Small intestine (tissue), 7 donors: ENCODE data around the gene ERICH6. TPM values are rescaled to one million over a fixed set of nuclear protein-coding genes. Genes with fewer than 3 reads are reported as not detected.

Experiments used
- DNase-seq, 2 donors: peaks; one replicate each; pipeline versions ENCODE4 v3.0.0 to v3.0.0-alpha.2; 2013
- FAIRE-seq: peaks from 2 replicates; lab custom pipeline; 2012; peaks lifted over from hg19 to GRCh38; lab: Jason Lieb, UNC
- H3K27ac ChIP-seq, 3 donors: one replicate each; pipeline ENCODE4 v1.5.1; 2013; ENCODE audit warnings: low read length in 2 of 3, mild to moderate bottlenecking in 2 of 3, control low read depth in 1 of 3, inconsistent platforms in 1 of 3, low read depth in 1 of 3, moderate library complexity in 1 of 3
- H3K27me3 ChIP-seq, 3 donors: one replicate each; pipeline ENCODE4 v1.6.1; 2013; ENCODE audit warnings: low read length in 3 of 3, inconsistent platforms in 1 of 3; ENCODE audit not compliant: control insufficient read depth in 3 of 3, insufficient read depth in 3 of 3
- H3K36me3 ChIP-seq, 3 donors: one replicate each; pipeline ENCODE4 v1.6.1; 2013; ENCODE audit warnings: low read length in 3 of 3, inconsistent platforms in 1 of 3, low read depth in 1 of 3, mild to moderate bottlenecking in 1 of 3, moderate library complexity in 1 of 3; ENCODE audit not compliant: control insufficient read depth in 3 of 3, insufficient read depth in 2 of 3
- H3K4me1 ChIP-seq, 3 donors: one replicate each; pipeline ENCODE4 v1.6.1; 2013; ENCODE audit warnings: low read length in 2 of 3, inconsistent platforms in 1 of 3, low read depth in 1 of 3, mild to moderate bottlenecking in 1 of 3, moderate library complexity in 1 of 3; ENCODE audit not compliant: control insufficient read depth in 3 of 3, insufficient read depth in 2 of 3
- H3K4me3 ChIP-seq, 3 donors: one replicate each; pipeline ENCODE4 v1.5.1; 2013; ENCODE audit warnings: low read length in 3 of 3, control low read depth in 1 of 3, inconsistent platforms in 1 of 3, low read depth in 1 of 3, mild to moderate bottlenecking in 1 of 3, moderate library complexity in 1 of 3
- H3K9me3 ChIP-seq, 2 donors: one replicate each; pipeline ENCODE4 v1.6.1; 2013; ENCODE audit warnings: low read depth in 1 of 2, low read length in 1 of 2; ENCODE audit not compliant: control insufficient read depth in 2 of 2, insufficient read depth in 1 of 2
- WGBS, 3 donors: extraction: QIAGEN DNeasy Blood & Tissue Kit; methylation state at CpG; one replicate each; pipeline ENCODE4 v1.1.7; 2013; 5-methylcytosine and 5-hydroxymethylcytosine counted together
- polyA plus RNA-seq, 4 donors: library from polyadenylated mRNA; stranded (reverse) in 3 of 4; unstranded in 1 of 4; fragments of 200-250 nt in 3 of 4; fragments of 120-200 nt in 1 of 4; gene quantifications; one replicate each; pipeline versions ENCODE4 v1.2.1 to v1.2.3, GENCODE V29; 2013
- donor health status: healthy with polysubstance abuse.
- donor health status: control.
- donor health status: control.
- donor health status: Bipolar disorder and iron deficiency.
- donor health status: healthy.

Gene ERICH6
- polyA plus RNA-seq, 4 donors = 0.04 TPM; not detected in 3

DNA sequence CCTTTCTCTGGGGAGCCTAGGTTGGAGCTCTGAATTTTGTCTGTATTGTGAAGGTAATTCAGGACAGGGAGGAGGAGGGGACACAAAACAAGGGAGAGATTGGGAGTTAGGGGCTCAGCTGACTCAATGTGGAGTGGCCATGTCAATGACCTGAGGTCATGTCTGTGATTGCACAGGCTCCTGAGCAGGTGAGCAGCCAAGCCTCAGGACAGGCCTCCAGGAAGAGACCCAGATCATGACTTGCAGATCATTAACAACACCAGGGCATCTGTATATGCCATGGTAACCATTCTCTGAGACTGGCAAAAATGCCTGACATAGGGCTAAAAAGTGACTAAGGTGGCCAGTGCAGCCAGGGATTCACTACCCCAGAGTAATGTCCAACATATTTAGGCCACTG, 20.9 kb downstream of the ERICH6 start:
- Histone ChIP-seq H3K9me3 (no peaks in the 10 kb centered on the region), H3K27me3 (no peaks in the 10 kb centered on the region), H3K4me3 (no peak overlapping the region), H3K27ac (no peak overlapping the region), H3K36me3 (no peaks in the 10 kb centered on the region), H3K4me1 (no peaks in the 10 kb centered on the region)
- DNase-seq (no peak), FAIRE-seq (no peak)

DNA sequence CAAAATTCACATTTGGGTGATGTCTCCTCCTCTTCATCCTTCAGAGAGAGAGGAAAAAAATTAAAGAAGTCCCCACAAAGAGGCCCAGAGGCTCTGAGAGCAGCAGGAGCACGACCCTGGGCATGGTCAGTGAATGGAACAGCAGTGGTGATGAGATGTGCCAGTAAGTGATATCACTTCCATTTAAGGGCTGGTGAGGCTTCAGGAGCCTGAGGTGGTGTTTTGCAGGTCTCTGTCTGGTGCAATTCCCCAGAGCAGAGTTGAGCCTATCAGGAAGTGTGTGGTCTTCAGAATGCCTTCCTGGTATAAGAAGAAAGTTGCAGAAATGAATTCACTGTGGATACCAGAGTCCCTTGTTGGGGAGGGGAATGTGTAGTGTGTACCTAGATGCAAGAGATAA, 21.4 kb downstream of the ERICH6 start:
- Histone ChIP-seq H3K4me1 (no peaks in the 10 kb centered on the region), H3K4me3 (no peak overlapping the region), H3K27me3 (no peaks in the 10 kb centered on the region), H3K9me3 (no peaks in the 10 kb centered on the region), H3K27ac (no peak overlapping the region), H3K36me3 (no peaks in the 10 kb centered on the region)
- WGBS, 3 donors = 48 to 59% (median 52%) methylated on average over 1 of the region's 1 CpG
- DNase-seq (no peak), FAIRE-seq (no peak)

DNA sequence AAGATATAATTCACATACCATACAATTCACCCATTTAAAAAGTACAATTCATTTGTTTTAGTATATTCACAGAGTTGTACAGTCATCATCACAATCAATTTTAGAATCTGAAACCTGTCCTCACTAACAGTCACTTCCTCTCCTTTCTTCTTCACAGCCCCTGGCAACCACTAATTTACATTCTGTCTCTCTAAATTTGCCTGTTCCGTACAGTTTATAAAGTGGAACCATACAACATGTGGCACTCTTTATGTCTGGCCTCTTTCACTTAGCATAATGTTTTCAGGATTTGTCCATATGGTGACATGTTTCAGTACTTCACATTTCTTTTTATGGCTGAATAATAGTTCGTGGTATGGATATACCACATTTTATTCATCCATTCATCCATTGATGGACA, 22.7 kb downstream of the ERICH6 start:
- Histone ChIP-seq H3K4me1 (no peaks in the 10 kb centered on the region), H3K4me3 (no peak overlapping the region), H3K36me3 (no peaks in the 10 kb centered on the region), H3K9me3 (peaks cover 0 to 8% of the 10 kb centered on the region in 2 donors), H3K27ac (no peak overlapping the region), H3K27me3 (no peaks in the 10 kb centered on the region)
- no peak for FAIRE-seq
- DNase-seq = no peak
- 54 to 78% (median 67%) methylated on average over 2 of the region's 2 CpGs for WGBS, 3 donors

DNA sequence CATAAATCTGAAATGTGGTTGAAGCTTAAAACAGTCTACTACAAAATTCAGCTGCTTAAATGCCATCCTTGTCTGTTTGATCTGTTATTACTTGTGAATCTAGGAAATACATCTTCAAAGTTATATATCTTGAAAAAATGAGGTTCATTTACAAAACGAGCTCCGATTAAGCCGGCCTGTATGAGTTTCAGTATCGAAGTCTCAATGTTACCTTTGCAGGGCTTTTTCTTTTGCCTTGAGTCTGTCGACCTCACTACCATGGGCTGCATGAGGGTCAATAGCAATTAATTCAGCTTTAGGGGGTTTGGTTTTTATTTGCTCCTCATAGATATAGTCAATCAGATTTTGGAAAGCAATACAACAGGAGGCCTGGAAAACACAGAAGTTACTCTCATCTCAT, 23.2 kb downstream of the ERICH6 start:
- Histone ChIP-seq H3K4me3 (no peak overlapping the region), H3K4me1 (no peaks in the 10 kb centered on the region), H3K27me3 (no peaks in the 10 kb centered on the region), H3K36me3 (no peaks in the 10 kb centered on the region), H3K27ac (no peak overlapping the region), H3K9me3 (peaks cover 0 to 8% of the 10 kb centered on the region in 2 donors)
- DNase-seq (no peak), FAIRE-seq (no peak)
- 82 to 91% (median 86%) methylated on average over 5 of the region's 5 CpGs for whole genome bisulfite sequencing, 3 donors

DNA sequence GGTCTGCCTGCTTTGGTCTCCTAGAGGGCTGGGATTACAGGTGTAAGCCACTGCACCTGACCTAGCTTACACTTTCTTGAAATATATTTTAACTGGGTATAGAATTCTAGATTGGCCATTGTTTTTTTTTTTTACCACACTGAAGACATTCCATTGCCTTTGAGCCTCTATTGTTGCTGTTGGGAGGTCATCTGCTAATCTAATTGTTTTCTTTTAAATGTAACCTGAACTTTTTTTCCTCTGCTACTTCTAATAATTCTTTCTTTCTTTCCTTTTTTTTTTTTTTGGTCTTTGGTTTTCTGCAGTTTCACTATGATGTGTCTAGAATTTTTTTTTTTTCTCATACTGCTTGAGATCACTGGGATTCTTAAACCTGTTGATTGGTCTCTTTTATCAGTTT, 28.1 kb downstream of the ERICH6 start:
- Histone ChIP-seq H3K36me3 (no peaks in the 10 kb centered on the region), H3K27me3 (no peaks in the 10 kb centered on the region), H3K9me3 (peaks cover 0 to 13% of the 10 kb centered on the region in 2 donors), H3K4me3 (no peak overlapping the region), H3K4me1 (no peaks in the 10 kb centered on the region), H3K27ac (no peak overlapping the region)
- FAIRE-seq = no peak
- DNase-seq = no peak

DNA sequence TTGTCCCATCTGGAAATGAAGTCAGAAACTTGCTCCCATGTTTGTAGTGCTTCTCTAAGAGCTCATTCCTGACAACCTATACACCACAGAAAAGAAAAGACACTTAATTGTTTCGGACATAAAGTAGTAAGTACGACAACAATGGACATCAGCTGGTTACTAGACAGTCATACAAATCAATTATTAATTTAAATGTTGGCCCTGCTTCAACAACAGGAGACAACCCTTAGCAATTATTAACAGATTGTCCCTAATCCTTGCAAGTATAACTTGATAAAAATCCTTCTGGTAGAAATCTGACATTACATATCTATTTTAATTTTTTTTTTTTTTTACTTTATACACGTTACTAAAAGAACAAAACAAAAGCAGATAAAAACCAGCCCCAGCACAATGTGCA, 29.8 kb downstream of the ERICH6 start:
- whole genome bisulfite sequencing, 3 donors = 17 to 64% (median 36%) methylated on average over 3 of the region's 3 CpGs
- Histone ChIP-seq H3K9me3 (peaks cover 0 to 13% of the 10 kb centered on the region in 2 donors), H3K4me1 (no peaks in the 10 kb centered on the region), H3K27me3 (no peaks in the 10 kb centered on the region), H3K27ac (no peak overlapping the region), H3K4me3 (no peak overlapping the region), H3K36me3 (no peaks in the 10 kb centered on the region)
- peak in 1 of 2 donors; percentile 57 for DNase-seq
- FAIRE-seq = no peak

DNA sequence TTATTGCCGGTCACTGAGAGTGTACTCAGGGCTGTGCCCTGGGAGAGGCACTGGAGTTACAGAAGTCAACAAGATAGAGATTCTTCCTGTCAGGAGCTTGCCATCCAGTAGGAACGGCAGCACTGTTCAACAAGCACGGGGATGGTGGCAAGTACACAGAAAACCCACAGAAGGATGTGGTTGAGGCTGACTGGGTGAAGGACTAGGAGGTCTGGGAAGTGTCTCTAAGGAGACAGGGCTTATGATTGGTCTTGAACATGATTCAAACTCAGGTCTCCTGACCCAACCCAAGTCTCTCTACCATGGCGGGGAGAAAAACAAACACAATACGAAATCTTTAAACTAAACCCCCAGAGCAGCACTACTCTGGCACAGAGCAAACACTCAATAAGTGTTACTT, 37.6 kb downstream of the ERICH6 start:
- Histone ChIP-seq H3K9me3 (no peaks in the 10 kb centered on the region), H3K27me3 (peaks cover 0 to 4% (median 2%) of the 10 kb centered on the region in 3 donors), H3K36me3 (no peaks in the 10 kb centered on the region), H3K27ac (no peak overlapping the region), H3K4me3 (no peak overlapping the region), H3K4me1 (no peaks in the 10 kb centered on the region)
- FAIRE-seq (no peak), DNase-seq (peak in 1 of 2 donors; percentile 39)
- 61 to 76% (median 75%) methylated on average over 5 of the region's 5 CpGs for WGBS, 3 donors

DNA sequence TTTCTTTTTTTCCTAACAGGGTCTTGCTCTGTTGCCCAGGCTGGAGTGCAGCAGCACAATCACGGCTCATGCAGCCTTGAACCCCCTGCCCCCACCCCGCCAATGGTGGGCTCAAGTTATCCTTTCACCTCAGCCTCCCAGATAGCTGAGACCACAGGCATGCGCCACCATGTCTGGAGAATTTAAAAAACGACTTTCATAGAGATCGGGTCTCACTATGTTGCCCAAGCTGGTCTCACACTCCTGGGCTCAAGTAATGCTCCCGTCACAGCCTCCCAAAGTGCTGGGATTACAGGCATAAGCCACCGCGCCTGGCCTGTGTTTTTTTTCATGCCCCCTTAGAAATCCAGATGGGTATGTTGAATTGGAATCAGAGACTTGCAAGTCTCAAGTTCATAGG, 40.3 kb downstream of the ERICH6 start:
- H3K27ac ChIP-seq = no peak overlapping the region
- H3K36me3 ChIP-seq = no peaks in the 10 kb centered on the region
- no peaks in the 10 kb centered on the region for H3K9me3 ChIP-seq
- FAIRE-seq = no peak
- no peak overlapping the region for H3K4me3 ChIP-seq
- 87 to 91% (median 90%) methylated on average over 8 of the region's 8 CpGs for WGBS, 3 donors
- DNase-seq = no peak
- peaks cover 0 to 4% (median 2%) of the 10 kb centered on the region in 3 donors for H3K27me3 ChIP-seq
- H3K4me1 ChIP-seq = no peaks in the 10 kb centered on the region

DNA sequence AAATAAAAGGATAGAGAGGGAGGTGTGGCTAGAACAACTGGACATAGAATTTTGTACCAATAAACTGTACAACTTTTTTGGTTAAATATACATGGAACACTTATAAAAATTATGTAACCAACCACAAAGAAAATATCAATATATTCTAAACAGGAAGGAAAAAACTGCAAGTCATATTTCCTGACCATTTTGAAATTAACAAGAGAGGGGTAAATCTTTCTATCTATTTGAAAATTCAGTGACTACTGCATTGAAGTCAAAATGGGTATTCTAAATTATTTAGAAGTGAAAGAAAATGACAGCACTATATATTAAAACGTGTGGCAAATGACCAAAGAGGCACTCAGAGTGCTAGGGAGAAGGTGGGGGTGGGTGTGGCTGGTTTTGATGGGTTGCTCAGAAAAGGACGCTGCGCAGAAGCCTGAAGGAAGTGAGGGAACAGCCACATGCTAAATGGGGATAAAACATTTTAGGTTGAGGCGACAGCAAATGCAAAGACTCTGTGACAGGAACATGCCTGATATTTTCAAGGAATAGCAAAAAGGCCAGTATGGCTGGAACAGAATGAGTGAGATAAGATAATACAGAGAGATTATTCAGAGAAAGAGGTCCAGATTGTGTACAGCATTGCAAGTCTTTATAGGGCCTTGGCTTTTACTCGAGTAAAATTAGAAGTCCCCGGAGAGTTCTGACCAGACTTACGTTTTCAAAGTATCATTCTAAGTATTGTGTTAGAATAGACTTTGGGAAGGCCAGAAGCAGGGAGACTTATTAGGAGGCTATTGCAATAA, 41.1 kb downstream of the ERICH6 start:
- no peak for FAIRE-seq
- H3K27ac ChIP-seq = no peak overlapping the region
- no peak for DNase-seq

More for the DNA sequence above, 41.1 kb downstream of the ERICH6 start:
- Histone ChIP-seq H3K27me3 (peaks cover 0 to 4% (median 2%) of the 10 kb centered on the region in 3 donors), H3K9me3 (no peaks in the 10 kb centered on the region), H3K4me3 (no peak overlapping the region), H3K4me1 (no peaks in the 10 kb centered on the region), H3K36me3 (no peaks in the 10 kb centered on the region)
- 68 to 74% (median 70%) methylated on average over 7 of the region's 7 CpGs for WGBS, 3 donors
